Endothelial cell of umbilical vein (primary cell): ENCODE data around the gene NTRK2. TPM values are rescaled to one million over a fixed set of nuclear protein-coding genes. Genes with fewer than 3 reads are reported as not detected.

Experiments used
- BruUV-seq: library from RNA; stranded (reverse); fragments of 400-500 nt; replicated peaks from 2 replicates; lab custom pipeline; 2021; lab: Mats Ljungman, UMichigan
- CTCF ChIA-PET: fragments of 300-600, 350-600 bp; sonication (Branson Sonifier 250); formaldehyde crosslinking; loops from one replicate; lab custom pipeline; 2021; ENCODE audit warnings: antibody characterized with exemption, inconsistent platforms; lab: Charles Lee
- POLR2A ChIA-PET: fragments of 300-600, 350-600 bp; sonication (Branson Sonifier 250); formaldehyde crosslinking; loops from one replicate; lab custom pipeline; 2021; ENCODE audit warnings: antibody characterized with exemption, inconsistent platforms; lab: Charles Lee
- DNase-seq: peaks from one replicate; pipeline ENCODE4 v3.0.0-alpha.2; 2011; ENCODE audit warnings: low read depth, low spot score
- FAIRE-seq: peaks from 2 replicates; lab custom pipeline; 2011; peaks lifted over from hg19 to GRCh38; lab: Jason Lieb, UNC
- H2AFZ ChIP-seq: 2 replicates; pipeline ENCODE4 v1.6.0; 2012; ENCODE audit warnings: low read depth, low read length, control low read depth, inconsistent platforms
- H3K27ac ChIP-seq: 2 replicates; pipeline ENCODE4 v1.5.1; 2011; ENCODE audit warnings: low read depth, mild to moderate bottlenecking, control low read depth, low read length, moderate library complexity; ENCODE audit not compliant: insufficient read depth
- H3K27me3 ChIP-seq, 2 experiments: 2 replicates each; pipeline versions ENCODE4 v1.6.0 to v1.6.1; 2011; ENCODE audit warnings: low read length in 2 of 2, mixed read lengths in 1 of 2; ENCODE audit not compliant: control insufficient read depth in 2 of 2, insufficient read depth in 2 of 2
- H3K36me3 ChIP-seq, 2 experiments: 2 replicates in 1 of 2; 3 replicates in 1 of 2; pipeline ENCODE4 v1.5.1; 2011; ENCODE audit warnings: low read length in 2 of 2, mild to moderate bottlenecking in 1 of 2, moderate library complexity in 1 of 2; ENCODE audit not compliant: control insufficient read depth in 2 of 2, insufficient read depth in 2 of 2; ENCODE audit errors: extremely low read depth in 1 of 2
- H3K4me1 ChIP-seq: 3 replicates; pipeline ENCODE4 v1.5.1; 2011; ENCODE audit warnings: mild to moderate bottlenecking, low read length; ENCODE audit not compliant: control insufficient read depth, insufficient read depth; ENCODE audit errors: extremely low read depth
- H3K4me2 ChIP-seq: 2 replicates; pipeline ENCODE4 v1.6.1; 2011; ENCODE audit warnings: low read length, control low read depth, mixed read lengths; ENCODE audit not compliant: insufficient read depth
- H3K4me3 ChIP-seq, 3 experiments: fragments of 200-600 bp in 1 of 3; sonication (generic), shearing (Covaris generic) in 1 of 3; replicated peaks in 1 of 3; 2 replicates each; pipeline ENCODE4 v1.5.1; 2011 to 2016; ENCODE audit warnings: control low read depth in 3 of 3, low read length in 3 of 3, mild to moderate bottlenecking in 2 of 3, inconsistent platforms in 1 of 3, low read depth in 1 of 3, moderate library complexity in 1 of 3; ENCODE audit not compliant: insufficient read depth in 1 of 3
- H3K79me2 ChIP-seq: 2 replicates; pipeline ENCODE4 v1.6.0; 2012; ENCODE audit warnings: low read length, inconsistent platforms; ENCODE audit not compliant: control insufficient read depth, insufficient read depth
- H3K9ac ChIP-seq: replicated peaks from 2 replicates; pipeline ENCODE3; 2011; ENCODE audit warnings: low read length, control low read depth; ENCODE audit not compliant: insufficient read depth; ENCODE audit errors: extremely low read depth
- H3K9me1 ChIP-seq: replicated peaks from 3 replicates; pipeline ENCODE4 v1.6.0; 2011; ENCODE audit warnings: mild to moderate bottlenecking, low read length; ENCODE audit not compliant: control insufficient read depth, insufficient read depth; ENCODE audit errors: extremely low read depth
- H3K9me3 ChIP-seq: replicated peaks from 2 replicates; pipeline ENCODE4 v1.5.1; 2012; ENCODE audit warnings: low read length, inconsistent platforms; ENCODE audit not compliant: control insufficient read depth, insufficient read depth
- H4K20me1 ChIP-seq: replicated peaks from 2 replicates; pipeline ENCODE3; 2011; ENCODE audit warnings: mild to moderate bottlenecking, low read length; ENCODE audit not compliant: control insufficient read depth, insufficient read depth; ENCODE audit errors: extremely low read depth
- EZH2 ChIP-seq: IDR thresholded peaks from 2 replicates; pipeline ENCODE4 v1.6.1; 2012; ENCODE audit warnings: borderline replicate concordance, low read depth, mild to moderate bottlenecking, moderate library complexity, low read length, inconsistent platforms; ENCODE audit not compliant: severe bottlenecking
- FOS ChIP-seq: IDR thresholded peaks from 2 replicates; pipeline ENCODE4 v1.6.1; 2011; ENCODE audit warnings: mild to moderate bottlenecking, low read length, moderate library complexity, borderline replicate concordance; ENCODE audit not compliant: insufficient read depth
- GATA2 ChIP-seq: IDR thresholded peaks from 2 replicates; pipeline ENCODE4 v1.7.0; 2011; ENCODE audit warnings: low read depth, mild to moderate bottlenecking, moderate library complexity, mixed read lengths, low read length; ENCODE audit not compliant: insufficient read length, insufficient read depth
- JUN ChIP-seq: IDR thresholded peaks from 2 replicates; pipeline ENCODE4 v1.6.1; 2011; ENCODE audit warnings: borderline replicate concordance, low read depth; ENCODE audit not compliant: insufficient read length, insufficient read depth
- MYC ChIP-seq: IDR thresholded peaks from one replicate; pipeline ENCODE4 v1.6.1; 2011; ENCODE audit warnings: mild to moderate bottlenecking, low read depth, low read length
- POLR2A ChIP-seq: IDR thresholded peaks from 2 replicates; pipeline ENCODE4 v1.6.1; 2012; ENCODE audit warnings: low read depth, mild to moderate bottlenecking, control low read depth, low read length
- POLR2AphosphoS5 ChIP-seq: IDR thresholded peaks from 2 replicates; pipeline ENCODE4 v1.6.1; 2012; ENCODE audit warnings: low read depth, mild to moderate bottlenecking, control low read depth, low read length, moderate library complexity; ENCODE audit not compliant: insufficient read depth
- dilution Hi-C: fragments of 300-500 bp; cut with MboI; formaldehyde crosslinking; loops from one replicate; pipeline ENCODE4 v1.15.0; 2019; ENCODE audit warnings: low sequenced_read_pairs; ENCODE audit not compliant: extremely low pct_ligation_motif_present
- intact Hi-C: fragments of 100-400 bp; cut with micrococcal nuclease; formaldehyde crosslinking; loops from one replicate; pipeline ENCODE4 v1.10.0; 2022
- polyA plus RNA-seq, 4 experiments: library from polyadenylated mRNA; depleted of rRNA in 3 of 4; stranded (reverse) in 3 of 4; unstranded in 1 of 4; fragments of >200 nt; gene quantifications; 2 replicates each; pipeline versions ENCODE4 v1.2.1 to v1.2.3, GENCODE V29; 2011 to 2012; ENCODE audit warnings: missing spikeins in 1 of 4
- total RNA-seq: library from RNA; stranded (reverse); gene quantifications from 2 replicates; pipeline ENCODE4 v1.2.3, GENCODE V29; 2021
- TF ChIP-seq, protein P1 (sequence below): IDR thresholded peaks from 2 replicates; pipeline ENCODE4 v1.6.1; 2011; ENCODE audit not compliant: insufficient read depth, insufficient read length
- TF ChIP-seq, protein P2 (sequence below), 2 donors: IDR thresholded peaks; 1 replicate in 1 of 2; 2 replicates in 1 of 2; pipeline ENCODE4 v1.5.1; 2011; ENCODE audit warnings: low read length in 2 of 2, mild to moderate bottlenecking in 2 of 2, moderate library complexity in 2 of 2, control low read depth in 1 of 2, inconsistent platforms in 1 of 2, low read depth in 1 of 2; ENCODE audit not compliant: insufficient read depth in 1 of 2; ENCODE audit errors: extremely low read depth in 1 of 2

The NTRK2 gene
- total and polyA plus RNA-seq, 2 donors (not counting 3 experiments of a cell fraction or from before 2014, with no cell fraction given): 0.01 to 0.13 TPM

DNA sequence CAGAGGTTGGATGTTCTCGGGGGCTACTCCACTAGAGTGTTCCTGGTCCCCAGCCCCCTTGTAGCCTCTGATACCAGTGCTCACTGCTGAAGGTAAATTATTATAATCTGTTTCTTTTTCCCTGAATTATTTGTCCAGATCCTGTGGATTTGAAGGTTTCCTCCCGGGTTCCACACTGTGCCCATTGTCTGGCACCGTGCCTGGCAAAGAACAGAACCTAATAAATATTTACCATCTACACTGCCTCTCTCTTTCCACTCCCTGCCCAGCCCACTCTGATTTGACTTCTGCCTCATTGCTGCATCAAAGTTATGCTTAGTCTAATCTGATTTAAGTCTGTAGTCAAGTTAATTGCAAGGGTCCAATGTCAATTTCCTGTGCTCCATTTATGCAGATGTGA, 322.9 kb downstream of the NTRK2 start:
- H3K9ac ChIP-seq: no peak overlapping the region
- no peaks in the 10 kb centered on the region for H3K79me2 ChIP-seq
- H3K36me3 ChIP-seq: no peaks in the 10 kb centered on the region
- no peak overlapping the region for H3K27ac ChIP-seq
- ChIA-PET CTCF (no interaction called here), POLR2A (no interaction called here)
- DNase-seq: no peak
- H3K9me1 ChIP-seq: no peaks in the 10 kb centered on the region
- intact Hi-C loops: no loop called here
- dilution Hi-C loops: no loop called here
- TF ChIP-seq FOS (no peak), GATA2 (no peak), POLR2AphosphoS5 (no peak), JUN (no peak), EZH2 (no peak), MYC (no peak), POLR2A (no peak)
- TF ChIP-seq, protein P1, sequence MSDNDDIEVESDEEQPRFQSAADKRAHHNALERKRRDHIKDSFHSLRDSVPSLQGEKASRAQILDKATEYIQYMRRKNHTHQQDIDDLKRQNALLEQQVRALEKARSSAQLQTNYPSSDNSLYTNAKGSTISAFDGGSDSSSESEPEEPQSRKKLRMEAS: no peak
- TF ChIP-seq, protein P2, sequence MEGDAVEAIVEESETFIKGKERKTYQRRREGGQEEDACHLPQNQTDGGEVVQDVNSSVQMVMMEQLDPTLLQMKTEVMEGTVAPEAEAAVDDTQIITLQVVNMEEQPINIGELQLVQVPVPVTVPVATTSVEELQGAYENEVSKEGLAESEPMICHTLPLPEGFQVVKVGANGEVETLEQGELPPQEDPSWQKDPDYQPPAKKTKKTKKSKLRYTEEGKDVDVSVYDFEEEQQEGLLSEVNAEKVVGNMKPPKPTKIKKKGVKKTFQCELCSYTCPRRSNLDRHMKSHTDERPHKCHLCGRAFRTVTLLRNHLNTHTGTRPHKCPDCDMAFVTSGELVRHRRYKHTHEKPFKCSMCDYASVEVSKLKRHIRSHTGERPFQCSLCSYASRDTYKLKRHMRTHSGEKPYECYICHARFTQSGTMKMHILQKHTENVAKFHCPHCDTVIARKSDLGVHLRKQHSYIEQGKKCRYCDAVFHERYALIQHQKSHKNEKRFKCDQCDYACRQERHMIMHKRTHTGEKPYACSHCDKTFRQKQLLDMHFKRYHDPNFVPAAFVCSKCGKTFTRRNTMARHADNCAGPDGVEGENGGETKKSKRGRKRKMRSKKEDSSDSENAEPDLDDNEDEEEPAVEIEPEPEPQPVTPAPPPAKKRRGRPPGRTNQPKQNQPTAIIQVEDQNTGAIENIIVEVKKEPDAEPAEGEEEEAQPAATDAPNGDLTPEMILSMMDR (IDR thresholded peaks at IDR 0.05; ENCODE audit: extremely low read depth in 1 of 2, insufficient read depth in 1 of 2, low read depth in 1 of 2, low read length in 2 of 2): no peak
- no peak overlapping the region for H3K4me3 ChIP-seq
- no peaks in the 10 kb centered on the region for H3K27me3 ChIP-seq
- no peak overlapping the region for H3K4me2 ChIP-seq
- no peaks in the 10 kb centered on the region for H4K20me1 ChIP-seq
- H2AFZ ChIP-seq: no peak overlapping the region
- no TSS peak for BruUV-seq
- no peaks in the 10 kb centered on the region for H3K4me1 ChIP-seq
- FAIRE-seq: no peak
- H3K9me3 ChIP-seq: no peaks in the 10 kb centered on the region
